GM19468 (cell line): ENCODE data around the gene ADAMTS13.

Experiments used
- ATAC-seq: cut with Tn5 transposase; IDR thresholded peaks from one replicate; pipeline ENCODE4 v1.9.1; 2021; ENCODE audit warnings: mild to moderate bottlenecking, moderate library complexity, moderate number of reproducible peaks; ENCODE audit not compliant: unreplicated experiment; ENCODE audit errors: extremely low read depth

Gene ADAMTS13

GRCh38 chr9:133468374-133468773 is 46.2 kb downstream of the ADAMTS13 start:
- ATAC-seq, result no peak

- no peak for ATAC-seq
Observed at GRCh38 chr9:133468777-133469421, 46.7 kb downstream of the ADAMTS13 start.

- no peak for ATAC-seq
Observed at GRCh38 chr9:133470427-133470924, 48.3 kb downstream of the ADAMTS13 start.

GRCh38 chr9:133470988-133471387 is 48.8 kb downstream of the ADAMTS13 start:
- no peak for ATAC-seq

- no peak for ATAC-seq
Observed at GRCh38 chr9:133471551-133472276, 49.5 kb downstream of the ADAMTS13 start.

GRCh38 chr9:133472277-133472645 is 50.1 kb downstream of the ADAMTS13 start:
- ATAC-seq, result no peak

GRCh38 chr9:133472753-133473378 is 50.7 kb downstream of the ADAMTS13 start:
- ATAC-seq, result no peak

GRCh38 chr9:133473743-133474142 is 51.6 kb downstream of the ADAMTS13 start:
- no peak for ATAC-seq

- no peak for ATAC-seq
Observed at GRCh38 chr9:133474215-133474614, 52.0 kb downstream of the ADAMTS13 start.

- ATAC-seq, result no peak
Observed at GRCh38 chr9:133474853-133475252, 52.7 kb downstream of the ADAMTS13 start.

GRCh38 chr9:133475292-133476012 is 53.3 kb downstream of the ADAMTS13 start:
- no peak for ATAC-seq

GRCh38 chr9:133476036-133476931 is 54.1 kb downstream of the ADAMTS13 start:
- no peak for ATAC-seq

- ATAC-seq, result no peak
Observed at GRCh38 chr9:133476941-133477340, 54.8 kb downstream of the ADAMTS13 start.

- no peak for ATAC-seq
Observed at GRCh38 chr9:133477461-133477860, 55.3 kb downstream of the ADAMTS13 start.

GRCh38 chr9:133477992-133478850 is 56.1 kb downstream of the ADAMTS13 start:
- ATAC-seq, result no peak

GRCh38 chr9:133478851-133479711 is 56.9 kb downstream of the ADAMTS13 start, which contains the start of gene SLC2A6:
Gene SLC2A6 (minus strand): TSS chr9:133479099. CDS start chr9:133479059, 40 bp downstream.
- ATAC-seq, result peak; percentile 62

GRCh38 chr9:133483611-133484010 is 61.4 kb downstream of the ADAMTS13 start:
- ATAC-seq, result no peak
